GM19468 (cell line): Measurements from ENCODE around the gene FAF2.
"Not testable (repeated sequence)": the region's sequence is repeated elsewhere in the genome, so short reads cannot be mapped to it uniquely, and the experiment has no call there.

Experiments
- ATAC-seq: cut with Tn5 transposase; IDR thresholded peaks from one replicate; pipeline ENCODE4 v1.9.1; 2021; ENCODE audit warnings: mild to moderate bottlenecking, moderate library complexity, moderate number of reproducible peaks; ENCODE audit not compliant: unreplicated experiment; ENCODE audit errors: extremely low read depth

FAF2 gene

DNA sequence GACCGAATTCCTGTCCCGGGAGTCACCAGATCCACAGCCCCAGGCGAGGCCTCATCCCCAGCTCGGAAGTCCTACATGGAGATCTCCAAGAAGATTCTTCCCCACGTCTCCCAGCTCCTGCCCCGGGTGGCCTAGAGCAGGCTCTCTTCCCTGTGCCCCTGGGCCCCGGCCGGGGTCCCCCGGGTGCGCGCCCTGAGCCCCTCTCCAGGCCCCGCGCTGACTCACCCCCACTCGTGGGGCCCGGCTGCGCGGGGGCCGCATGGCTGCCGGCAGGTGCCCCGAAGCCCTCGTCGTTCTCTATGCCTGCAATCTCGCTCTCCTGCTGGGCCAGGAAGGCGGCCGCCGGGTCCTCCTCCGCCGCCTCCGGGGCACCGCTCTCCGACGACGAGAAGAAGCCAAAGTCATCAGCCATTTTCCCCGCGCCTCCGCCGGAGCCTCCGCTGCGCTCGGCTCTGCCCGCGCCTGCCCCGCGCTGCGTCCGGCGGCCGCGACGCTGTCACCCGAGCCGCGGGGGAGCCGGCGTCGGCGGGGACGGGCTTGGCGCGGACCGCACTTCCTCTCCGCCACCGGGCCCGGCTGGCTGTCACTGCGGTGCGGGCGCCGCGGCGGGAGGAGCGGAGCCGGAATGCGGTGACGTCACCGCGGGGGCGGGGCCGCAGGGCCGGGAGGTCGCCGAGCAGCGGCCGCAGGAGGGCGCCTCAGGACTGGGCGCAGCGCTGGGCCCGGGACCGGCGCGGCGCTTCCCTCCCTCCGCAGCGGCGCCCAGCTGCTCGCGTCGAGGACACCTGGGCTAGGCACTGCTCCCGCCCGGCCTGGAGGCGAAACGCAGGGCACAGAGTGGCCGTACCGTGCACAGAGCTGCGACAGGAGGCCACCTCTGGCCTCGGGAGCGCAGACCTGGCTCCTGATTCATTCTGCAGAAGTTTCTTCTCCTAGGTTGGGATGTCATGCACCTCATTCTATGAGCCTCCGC is 31.9 kb upstream of the FAF2 start, which contains the start of gene CLTB:
CLTB (minus strand) TSS at position 588 of the 973 bp plus-strand sequence; CDS start at position 412, 176 bp downstream.
- ATAC-seq: peak; percentile 82

DNA sequence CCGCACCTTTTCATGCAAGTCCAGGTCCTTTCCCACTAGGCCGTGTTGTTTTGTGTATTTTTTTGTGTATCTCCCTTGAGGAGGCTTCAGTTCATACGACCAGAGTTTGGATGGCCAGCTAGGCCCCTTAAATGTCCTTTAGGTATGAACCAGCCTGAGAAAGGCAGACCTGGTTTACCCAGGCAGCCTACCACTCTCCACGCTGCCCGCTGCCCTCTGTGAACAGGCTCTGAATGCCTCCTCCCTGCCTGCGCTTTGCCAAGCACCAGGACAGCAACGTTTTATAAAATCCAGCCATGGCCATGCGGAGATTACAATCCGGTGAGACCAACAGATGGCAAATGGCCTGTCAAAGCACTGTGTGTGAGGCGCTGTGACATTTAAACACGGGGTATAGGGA is 31.2 kb upstream of the FAF2 start:
- no peak for ATAC-seq

DNA sequence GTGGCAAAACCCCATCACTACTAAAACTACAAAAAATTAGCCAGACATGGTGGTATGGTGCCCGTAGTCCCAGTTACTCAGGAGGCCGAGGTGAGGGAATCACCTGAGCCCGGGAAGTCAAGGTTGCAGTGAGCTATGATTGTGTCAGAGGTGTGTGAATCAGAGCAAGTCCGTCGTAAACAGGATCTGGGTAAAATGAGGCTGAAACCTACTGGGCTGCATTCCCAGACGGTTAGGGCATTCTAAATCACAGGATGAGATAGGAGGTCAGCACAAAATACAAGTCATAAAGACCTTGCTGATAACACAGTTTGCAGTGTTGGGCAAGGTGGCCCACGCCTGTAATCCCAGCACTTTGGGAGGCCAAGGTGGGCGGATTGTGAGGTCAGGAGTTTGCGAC is 29.9 kb upstream of the FAF2 start:
- no peak for ATAC-seq

DNA sequence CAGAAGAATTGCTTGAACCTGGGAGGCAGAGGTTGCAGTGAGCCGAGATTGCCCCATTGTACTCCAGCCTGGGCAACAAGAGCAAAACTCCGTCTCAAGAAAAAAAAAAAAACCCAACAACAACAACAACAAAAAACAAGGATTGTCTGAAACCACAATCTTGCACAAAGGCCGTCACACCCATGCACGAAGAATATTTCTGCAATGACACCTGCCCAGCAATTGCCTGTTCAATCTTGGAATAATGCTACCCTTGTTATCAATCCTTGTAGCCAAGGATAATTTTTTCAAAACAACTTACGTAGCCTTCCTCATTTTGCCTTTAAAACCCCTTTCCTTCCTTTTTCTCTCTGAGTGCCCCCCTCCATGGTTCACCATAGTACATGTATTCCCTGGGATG is 28.1 kb upstream of the FAF2 start:
- ATAC-seq: no peak

DNA sequence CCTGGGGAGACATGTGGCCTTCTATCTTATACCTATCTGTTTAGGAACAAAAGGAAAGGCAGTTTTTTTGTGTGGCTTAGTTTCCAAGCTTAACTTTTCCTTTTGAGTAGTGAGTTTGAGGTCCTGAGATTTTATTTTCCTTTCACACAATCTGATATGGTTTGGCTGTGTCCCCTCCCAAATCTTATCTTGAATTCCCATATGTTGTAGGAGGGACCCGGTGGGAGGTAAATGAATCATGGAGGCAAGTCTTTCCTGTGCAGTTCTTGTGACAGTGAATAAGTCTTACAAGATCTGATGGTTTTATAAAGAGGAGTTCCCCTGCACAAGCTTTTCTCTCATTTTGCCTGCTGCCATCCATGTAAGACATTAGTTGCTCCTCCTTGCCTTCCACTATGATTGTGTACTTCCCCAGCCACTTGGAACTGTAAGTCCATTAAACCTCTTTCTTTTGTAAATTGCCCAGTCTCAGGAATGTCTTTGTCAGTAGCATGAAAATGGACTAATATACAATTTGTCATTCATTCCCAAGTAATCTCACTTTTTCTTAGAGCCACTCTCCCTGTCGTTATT is 27.1 kb upstream of the FAF2 start:
- no peak for ATAC-seq

DNA sequence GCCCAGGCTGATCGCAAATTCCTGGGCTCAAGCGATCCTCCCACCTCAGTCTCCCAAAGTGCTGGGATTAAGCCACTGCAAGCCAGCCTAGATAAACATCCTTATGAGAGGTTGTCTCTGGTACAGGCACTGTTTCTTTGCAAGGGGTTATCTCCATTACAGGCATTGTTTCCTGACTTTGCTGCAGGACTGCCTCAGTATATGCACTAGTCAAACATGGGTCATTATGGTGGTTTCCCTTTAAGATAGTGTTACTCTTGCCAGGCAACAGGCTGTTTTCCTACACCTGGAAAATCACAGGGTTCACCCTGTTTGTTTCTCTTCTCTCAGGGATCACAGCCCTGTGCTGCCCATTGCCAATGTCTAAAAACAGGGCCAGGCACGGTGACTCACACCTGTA is 24.0 kb upstream of the FAF2 start:
- no peak for ATAC-seq

DNA sequence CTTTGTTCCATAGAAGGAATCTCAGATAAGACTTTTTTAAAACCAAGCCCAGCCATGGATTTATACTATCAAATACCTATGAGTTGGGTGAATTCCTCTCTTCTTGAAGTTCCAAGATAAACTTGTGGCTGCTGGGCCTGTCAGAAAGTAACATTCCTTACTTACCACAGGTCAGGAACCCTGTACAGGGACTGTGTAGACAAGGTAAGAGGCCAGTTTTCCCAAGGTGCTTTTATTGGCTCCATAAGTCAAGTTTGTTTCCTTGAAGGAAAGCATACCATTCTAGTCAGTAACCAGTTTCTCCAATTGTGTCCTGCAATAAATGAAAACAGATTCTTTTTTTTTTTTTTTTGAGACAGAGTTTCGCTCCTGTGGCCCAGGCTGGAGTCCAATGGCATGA is 23.0 kb upstream of the FAF2 start:
- no peak for ATAC-seq

DNA sequence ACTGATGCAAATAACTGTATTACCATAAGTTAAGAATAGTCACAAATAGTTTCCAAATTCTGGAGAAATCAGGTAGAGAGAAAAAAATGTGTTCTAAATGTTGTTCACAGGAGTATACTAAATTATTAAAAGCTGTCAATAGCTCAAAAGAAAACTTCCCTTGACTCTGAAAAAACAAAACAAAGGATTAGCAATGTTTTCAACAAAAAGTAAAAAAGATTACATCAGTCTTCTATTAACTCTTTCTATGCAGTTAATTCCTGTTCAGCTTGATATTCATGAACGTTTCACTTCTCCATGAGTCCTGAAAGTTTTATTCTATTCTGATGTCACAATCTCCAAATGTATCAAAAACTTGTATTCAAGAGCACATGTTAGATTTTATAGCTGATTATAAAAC is 22.4 kb upstream of the FAF2 start:
- ATAC-seq: no peak

DNA sequence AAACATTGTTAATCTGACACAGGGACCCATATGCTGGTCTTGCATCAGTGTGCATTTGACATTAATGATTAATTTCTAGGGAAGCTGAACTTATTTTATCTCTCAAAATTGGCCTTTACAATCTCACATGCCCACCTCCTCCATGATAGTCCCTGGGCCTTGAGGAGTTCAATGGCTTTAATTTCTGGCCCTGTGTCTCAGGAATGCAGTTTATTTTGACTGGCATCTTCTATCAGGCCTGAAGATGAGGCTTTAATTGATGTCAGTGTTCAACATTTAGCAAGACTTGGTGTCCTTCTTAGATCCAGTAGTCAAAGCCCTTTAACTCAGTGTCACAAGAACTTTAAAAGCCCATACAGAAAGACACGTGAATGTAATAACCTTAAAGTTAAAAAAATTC is 21.3 kb upstream of the FAF2 start:
- no peak for ATAC-seq

DNA sequence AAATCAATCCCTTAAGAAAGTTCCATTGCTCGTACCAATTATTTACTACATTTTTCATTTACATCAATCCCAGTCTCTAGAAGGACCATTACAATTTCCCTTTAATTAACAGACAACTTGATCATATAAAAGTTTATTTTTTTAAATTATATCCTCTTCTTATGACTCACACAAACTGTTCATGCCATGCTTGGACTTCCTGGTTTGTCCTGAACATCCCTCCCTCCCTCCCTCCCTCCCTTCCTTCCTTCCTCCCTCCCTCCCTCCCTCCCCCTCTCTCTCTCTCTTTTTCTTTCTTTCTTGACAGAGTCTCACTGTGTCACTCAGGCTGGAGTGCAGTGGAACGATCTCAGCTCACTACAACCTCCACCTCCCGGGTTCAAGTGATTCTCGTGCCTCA is 20.2 kb upstream of the FAF2 start:
- no peak for ATAC-seq

DNA sequence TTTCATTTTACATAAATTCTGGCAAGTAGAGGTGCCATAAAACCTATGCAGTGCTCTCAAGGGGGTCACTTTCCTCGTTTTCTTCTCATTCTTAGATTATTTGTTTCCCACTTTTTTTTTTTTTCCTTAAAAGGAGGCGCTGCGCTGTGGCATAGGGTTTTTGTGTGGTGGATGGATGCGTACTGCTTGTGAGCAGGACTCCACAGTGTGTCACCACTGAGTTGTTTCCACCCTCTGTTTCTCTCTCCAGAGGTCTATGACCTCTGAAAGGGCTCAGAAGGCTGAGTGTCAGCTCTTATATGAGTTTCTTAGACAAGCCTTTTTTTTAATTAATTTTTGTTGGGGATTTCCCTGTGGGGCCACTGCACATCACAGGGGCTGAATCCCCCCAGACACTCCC is 18.2 kb upstream of the FAF2 start:
- no peak for ATAC-seq

DNA sequence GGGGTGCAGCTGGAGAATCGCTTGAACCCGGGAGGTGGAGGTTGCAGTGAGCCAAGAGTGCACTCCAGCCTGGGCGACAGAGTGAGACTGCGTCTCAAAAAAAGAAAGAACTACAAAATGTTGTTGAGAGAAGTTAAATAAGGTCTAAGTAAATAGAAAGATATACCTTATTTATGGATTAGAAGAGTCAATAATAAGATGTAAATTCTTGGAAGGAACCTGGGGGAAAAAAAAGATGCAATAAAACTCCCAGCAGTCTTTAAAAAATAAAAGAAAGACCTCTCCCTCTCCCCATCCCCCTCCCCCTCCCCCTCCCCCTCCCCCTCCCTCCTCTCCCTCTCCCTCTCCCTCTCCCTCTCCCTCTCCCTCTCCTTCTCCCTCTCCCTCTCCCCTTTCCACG is 15.5 kb upstream of the FAF2 start:
- no peak for ATAC-seq

DNA sequence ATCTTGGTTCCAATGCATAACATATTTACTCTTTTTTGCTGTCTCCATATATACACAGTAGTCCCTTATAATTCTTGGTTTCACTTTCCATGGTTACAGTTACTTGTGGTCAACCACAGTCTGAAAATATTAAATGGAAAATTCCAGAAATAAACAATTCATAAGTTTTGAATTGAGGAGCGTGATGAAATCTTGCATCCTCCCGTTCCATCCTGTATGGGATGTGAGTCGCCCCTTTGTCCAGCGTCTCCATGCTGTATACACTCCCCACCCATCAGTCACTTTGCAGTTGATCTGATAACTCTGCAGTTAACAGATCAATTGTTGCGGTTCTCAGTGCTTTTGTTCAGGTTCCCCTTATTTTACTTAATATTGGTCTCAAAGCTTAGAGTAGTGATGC is 11.5 kb upstream of the FAF2 start:
- ATAC-seq: no peak

DNA sequence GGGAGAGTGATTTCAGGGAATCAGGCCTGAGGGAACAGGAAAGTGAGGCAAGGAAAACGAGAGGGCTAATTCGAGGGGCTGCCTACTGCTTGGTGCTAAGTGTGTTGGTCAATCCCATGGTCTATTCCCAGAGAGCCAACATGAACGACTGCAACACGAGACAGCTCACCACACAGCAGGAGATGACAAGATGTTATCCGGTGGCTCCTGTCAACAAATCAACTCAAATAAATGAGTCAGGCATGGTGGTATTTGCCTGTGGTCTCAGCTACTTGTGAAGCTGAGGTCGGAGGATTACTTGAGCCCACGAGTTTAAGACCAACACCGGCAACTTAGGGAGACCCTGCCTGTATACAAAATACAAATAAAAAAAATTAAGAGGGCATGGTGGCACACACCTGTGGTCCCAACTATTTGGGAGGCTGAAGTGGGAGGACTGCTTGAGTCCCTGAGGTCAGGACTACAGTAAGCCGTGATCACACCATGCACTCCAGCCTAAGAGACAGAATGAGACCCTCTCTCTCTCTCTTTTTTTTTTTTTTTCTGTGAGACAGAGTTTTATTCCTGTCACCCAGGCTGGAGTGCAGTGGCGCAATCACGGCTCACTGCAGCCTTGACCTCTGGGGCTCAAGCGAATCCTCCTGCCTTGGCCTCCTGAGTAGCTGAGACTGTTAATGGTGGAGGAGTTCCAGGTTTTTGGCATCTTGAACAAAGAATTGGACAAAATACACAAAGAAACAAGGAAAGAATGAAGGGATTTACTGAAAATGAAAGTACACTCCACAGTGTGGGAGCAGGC is 9.0 kb upstream of the FAF2 start:
- ATAC-seq: no peak

DNA sequence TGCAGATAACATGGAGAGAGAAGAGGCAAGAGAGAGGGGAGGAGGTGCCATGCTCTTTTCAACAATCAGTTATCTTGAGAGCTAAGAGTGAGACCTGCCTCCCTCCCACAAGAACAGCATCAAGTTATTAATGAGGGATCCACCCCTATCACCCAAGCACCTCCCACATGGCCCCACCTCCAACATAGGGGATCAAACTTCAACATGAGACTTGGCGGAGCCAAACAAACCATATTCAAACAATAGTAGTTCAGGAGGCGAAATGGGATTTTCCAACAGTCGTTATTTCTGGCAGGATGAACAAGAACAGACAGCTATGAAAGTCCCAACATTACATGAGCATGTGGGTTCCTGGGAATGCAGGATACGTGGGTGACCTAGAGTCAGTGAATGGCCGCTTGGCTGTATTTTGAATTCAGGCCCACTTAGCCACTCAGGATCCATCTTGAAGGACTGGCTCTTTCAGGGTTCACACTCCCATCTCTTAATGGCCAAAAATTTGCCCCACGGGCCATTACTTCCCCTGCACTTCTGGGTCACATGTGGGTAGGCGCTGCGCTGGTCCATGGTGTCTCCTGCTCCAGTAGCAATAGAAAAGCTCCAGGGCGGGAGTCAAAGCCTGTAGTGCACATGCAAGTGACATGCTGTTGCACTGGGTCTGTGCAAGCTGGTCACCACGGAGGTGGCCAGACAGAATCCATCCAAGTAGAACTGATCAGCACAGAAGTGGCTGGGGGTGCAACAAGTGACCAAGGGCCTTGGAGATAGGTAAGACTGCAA is 7.1 kb upstream of the FAF2 start:
- ATAC-seq: no peak

DNA sequence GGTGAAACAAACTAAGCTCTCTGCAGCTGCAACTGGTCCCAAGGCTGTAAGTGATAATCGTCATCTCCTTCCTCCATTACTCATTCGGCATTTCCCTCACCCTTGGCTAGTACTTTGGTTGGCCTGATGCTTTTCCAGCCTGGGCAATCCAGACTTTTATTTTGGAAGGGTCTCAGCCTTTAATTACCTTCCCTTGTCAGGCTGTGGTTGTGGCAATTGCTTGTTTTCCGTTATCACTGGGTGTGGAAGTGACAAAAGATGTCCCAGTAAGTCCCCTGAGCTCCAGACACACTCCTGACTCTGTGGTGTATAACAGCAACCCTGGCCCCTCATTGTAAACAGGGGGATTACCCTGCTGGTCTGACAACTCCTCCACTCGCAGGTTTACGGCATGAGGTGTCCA is 6.3 kb upstream of the FAF2 start:
- no peak for ATAC-seq

DNA sequence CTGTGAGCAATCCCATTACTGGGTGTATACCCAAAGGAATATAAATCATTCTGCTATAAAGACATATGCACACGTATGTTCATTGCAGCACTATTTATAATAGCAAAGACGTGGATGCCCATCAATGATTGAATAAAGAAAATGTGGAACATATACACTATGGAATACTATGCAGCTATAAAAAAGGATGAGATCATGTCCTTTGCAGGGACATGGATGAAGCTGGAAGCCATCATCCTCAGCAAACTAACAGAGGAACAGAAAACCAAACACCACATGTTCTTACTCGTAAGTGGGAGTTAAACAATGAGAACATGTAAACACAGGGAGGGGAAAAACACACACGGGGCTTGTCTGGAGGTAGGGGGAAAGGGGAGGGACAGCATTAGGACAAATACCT is 5.3 kb upstream of the FAF2 start:
- not testable (repeated sequence) for ATAC-seq

DNA sequence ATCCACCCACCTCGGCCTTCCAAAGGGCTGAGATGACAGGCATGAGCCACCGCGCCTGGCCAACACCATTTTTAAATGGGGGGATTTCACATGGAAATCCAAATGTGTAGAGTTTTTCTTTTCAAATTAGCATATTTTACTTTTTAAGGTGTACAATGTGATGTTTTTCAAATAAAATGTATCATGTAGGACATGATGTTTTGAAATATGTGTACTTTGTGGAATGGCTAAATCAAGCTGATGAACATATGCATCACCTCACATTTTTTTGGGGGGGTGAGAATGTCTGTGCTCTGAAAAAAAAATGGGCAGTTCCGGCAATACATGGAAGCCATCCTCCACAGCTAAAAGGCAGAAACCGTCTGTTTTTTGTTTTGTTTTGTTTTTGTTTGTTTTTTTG is 3.4 kb upstream of the FAF2 start:
- ATAC-seq: no peak

DNA sequence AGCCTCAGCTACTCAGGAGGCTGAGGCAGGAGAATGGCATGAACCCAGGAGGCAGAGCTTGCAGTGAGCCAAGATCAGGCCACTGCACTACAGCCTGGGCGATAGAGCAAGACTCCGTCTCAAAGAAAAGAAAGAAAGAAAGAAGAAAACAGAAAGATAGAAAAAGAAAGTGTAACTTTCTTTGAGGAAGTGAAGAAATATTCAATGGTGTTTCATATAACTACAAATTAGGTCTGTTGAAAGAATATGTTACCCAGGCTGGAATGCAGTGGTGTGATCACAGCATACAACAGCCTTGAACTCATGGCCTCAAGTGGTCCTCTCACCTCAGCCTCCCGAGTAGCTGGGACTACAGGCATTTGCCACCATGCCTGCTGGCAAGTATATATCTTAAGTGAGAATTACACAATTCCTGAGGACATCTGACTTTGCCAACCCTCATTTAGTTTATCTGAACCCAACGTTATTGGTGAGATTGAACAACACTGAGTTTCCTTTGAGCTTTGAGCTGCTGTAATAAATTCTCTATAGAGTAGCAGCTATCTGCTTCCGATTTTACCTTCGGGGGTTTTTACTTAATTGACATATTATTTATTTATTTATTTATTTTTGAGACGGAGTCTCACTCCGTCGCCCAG is 2.0 kb upstream of the FAF2 start:
- ATAC-seq: no peak
